IPS-18a (cell line): ENCODE data around the gene COLEC12.

Source experiments
- H3K27ac ChIP-seq: one replicate; pipeline ENCODE4 v1.5.1; 2013; ENCODE audit warnings: low read length
- H3K27me3 ChIP-seq: one replicate; pipeline ENCODE4 v1.6.1; 2013; ENCODE audit warnings: mild to moderate bottlenecking, low read length; ENCODE audit not compliant: control insufficient read depth, insufficient read depth
- H3K36me3 ChIP-seq: one replicate; pipeline ENCODE4 v1.6.1; 2013; ENCODE audit warnings: low read depth, low read length; ENCODE audit not compliant: control insufficient read depth
- H3K4me1 ChIP-seq: one replicate; pipeline ENCODE4 v1.6.1; 2013; ENCODE audit warnings: low read depth, low read length; ENCODE audit not compliant: control insufficient read depth
- H3K4me3 ChIP-seq: one replicate; pipeline ENCODE4 v1.5.1; 2013; ENCODE audit warnings: low read length
- H3K9ac ChIP-seq: one replicate; pipeline ENCODE4 v1.6.1; 2013; ENCODE audit warnings: mild to moderate bottlenecking, low read length, moderate library complexity
- H3K9me3 ChIP-seq: one replicate; pipeline ENCODE4 v1.6.1; 2013; ENCODE audit warnings: low read depth, low read length; ENCODE audit not compliant: control insufficient read depth

Gene COLEC12

GRCh38 chr18:400456-400855 is 100.0 kb downstream of the COLEC12 start:
- Histone ChIP-seq H3K9ac (no peak overlapping the region), H3K36me3 (no peaks in the 10 kb centered on the region), H3K4me1 (no peaks in the 10 kb centered on the region), H3K9me3 (no peaks in the 10 kb centered on the region), H3K27me3 (no peaks in the 10 kb centered on the region), H3K4me3 (no peak overlapping the region), H3K27ac (no peak overlapping the region)

GRCh38 chr18:399631-400135 is 100.8 kb downstream of the COLEC12 start:
- Histone ChIP-seq H3K4me1 (no peaks in the 10 kb centered on the region), H3K9me3 (no peaks in the 10 kb centered on the region), H3K36me3 (no peaks in the 10 kb centered on the region), H3K27me3 (no peaks in the 10 kb centered on the region), H3K9ac (no peak overlapping the region), H3K27ac (no peak overlapping the region), H3K4me3 (no peak overlapping the region)

- Histone ChIP-seq H3K27ac (no peak overlapping the region), H3K9ac (no peak overlapping the region), H3K4me3 (no peak overlapping the region), H3K4me1 (no peaks in the 10 kb centered on the region), H3K36me3 (no peaks in the 10 kb centered on the region), H3K9me3 (no peaks in the 10 kb centered on the region), H3K27me3 (no peaks in the 10 kb centered on the region)
Measured at GRCh38 chr18:398935-399630, 101.4 kb downstream of the COLEC12 start.

GRCh38 chr18:396556-396955 is 103.9 kb downstream of the COLEC12 start:
- Histone ChIP-seq H3K4me1 (no peaks in the 10 kb centered on the region), H3K27me3 (no peaks in the 10 kb centered on the region), H3K36me3 (no peaks in the 10 kb centered on the region), H3K9me3 (no peaks in the 10 kb centered on the region), H3K27ac (no peak overlapping the region), H3K9ac (no peak overlapping the region), H3K4me3 (no peak overlapping the region)

- Histone ChIP-seq H3K27ac (no peak overlapping the region), H3K9ac (no peak overlapping the region), H3K9me3 (no peaks in the 10 kb centered on the region)
Measured at GRCh38 chr18:396251-396555, 104.3 kb downstream of the COLEC12 start.

GRCh38 chr18:395456-396250 is 104.8 kb downstream of the COLEC12 start:
- no peak overlapping the region for H3K4me3 ChIP-seq
- no peaks in the 10 kb centered on the region for H3K9me3 ChIP-seq
- H3K27ac ChIP-seq = no peak overlapping the region
- no peak overlapping the region for H3K9ac ChIP-seq
- H3K36me3 ChIP-seq = no peaks in the 10 kb centered on the region
- no peaks in the 10 kb centered on the region for H3K4me1 ChIP-seq
- H3K27me3 ChIP-seq = no peaks in the 10 kb centered on the region

More at GRCh38 chr18:396251-396555, 104.3 kb downstream of the COLEC12 start:
- no peaks in the 10 kb centered on the region for H3K4me1 ChIP-seq
- H3K4me3 ChIP-seq = no peak overlapping the region
- H3K27me3 ChIP-seq = no peaks in the 10 kb centered on the region
- no peaks in the 10 kb centered on the region for H3K36me3 ChIP-seq

GRCh38 chr18:394987-395362 is 105.5 kb downstream of the COLEC12 start:
- H3K27ac ChIP-seq = no peak overlapping the region
- H3K4me3 ChIP-seq = no peak overlapping the region
- H3K36me3 ChIP-seq = no peaks in the 10 kb centered on the region
- H3K9me3 ChIP-seq = no peaks in the 10 kb centered on the region
- H3K4me1 ChIP-seq = no peaks in the 10 kb centered on the region
- H3K9ac ChIP-seq = no peak overlapping the region
- no peaks in the 10 kb centered on the region for H3K27me3 ChIP-seq

GRCh38 chr18:394262-394986 is 106.1 kb downstream of the COLEC12 start:
- H3K27me3 ChIP-seq = no peaks in the 10 kb centered on the region
- no peaks in the 10 kb centered on the region for H3K4me1 ChIP-seq
- H3K9me3 ChIP-seq = no peaks in the 10 kb centered on the region
- no peak overlapping the region for H3K27ac ChIP-seq
- H3K4me3 ChIP-seq = no peak overlapping the region
- no peak overlapping the region for H3K9ac ChIP-seq
- H3K36me3 ChIP-seq = no peaks in the 10 kb centered on the region

GRCh38 chr18:393574-393957 is 106.9 kb downstream of the COLEC12 start:
- Histone ChIP-seq H3K36me3 (no peaks in the 10 kb centered on the region), H3K27me3 (no peaks in the 10 kb centered on the region), H3K9me3 (no peaks in the 10 kb centered on the region), H3K9ac (no peak overlapping the region), H3K4me3 (no peak overlapping the region), H3K4me1 (no peaks in the 10 kb centered on the region), H3K27ac (no peak overlapping the region)

GRCh38 chr18:392928-393573 is 107.5 kb downstream of the COLEC12 start:
- H3K4me1 ChIP-seq = no peaks in the 10 kb centered on the region
- H3K27me3 ChIP-seq = no peaks in the 10 kb centered on the region
- H3K9me3 ChIP-seq = no peaks in the 10 kb centered on the region
- no peak overlapping the region for H3K4me3 ChIP-seq
- H3K27ac ChIP-seq = no peak overlapping the region
- H3K36me3 ChIP-seq = no peaks in the 10 kb centered on the region
- no peak overlapping the region for H3K9ac ChIP-seq

GRCh38 chr18:390741-391478 is 109.6 kb downstream of the COLEC12 start:
- Histone ChIP-seq H3K9me3 (no peaks in the 10 kb centered on the region), H3K27me3 (no peaks in the 10 kb centered on the region), H3K9ac (no peak overlapping the region), H3K4me1 (no peaks in the 10 kb centered on the region), H3K4me3 (no peak overlapping the region), H3K36me3 (no peaks in the 10 kb centered on the region), H3K27ac (no peak overlapping the region)
